Kasumi-1 (cell line): Measurements from ENCODE around the gene AWAT2.

Experiments
- DNase-seq, 2 experiments: peaks; one replicate each; lab custom pipeline; 2025; lab: John Stamatoyannopoulos, UW

Gene AWAT2

GRCh38 chrX:69996113-69996468, 53.6 kb downstream of the AWAT2 start:
- DNase-seq: no peak

- DNase-seq: no peak
Observed at GRCh38 chrX:69995362-69996112, 54.2 kb downstream of the AWAT2 start.

DNA sequence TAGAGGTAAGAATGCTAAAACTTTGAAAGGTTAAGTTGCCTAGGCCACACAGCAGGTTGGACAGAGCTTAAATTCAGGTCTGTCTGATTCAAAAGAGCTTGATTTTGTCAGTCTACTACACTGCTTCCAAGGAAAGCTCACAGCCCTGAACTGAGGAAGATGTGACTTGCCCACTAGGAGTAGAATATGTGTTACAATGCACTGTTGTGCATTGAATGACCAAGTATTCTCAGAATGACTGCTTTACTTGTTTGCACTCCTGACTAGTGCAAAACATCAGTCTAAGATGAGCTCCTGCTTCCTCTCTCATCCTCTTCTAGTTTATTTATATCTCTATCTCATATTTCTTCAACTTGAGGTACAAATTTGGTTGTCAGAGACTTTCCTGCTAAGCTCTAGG, 56.2 kb downstream of the AWAT2 start:
- DNase-seq: no peak

DNA sequence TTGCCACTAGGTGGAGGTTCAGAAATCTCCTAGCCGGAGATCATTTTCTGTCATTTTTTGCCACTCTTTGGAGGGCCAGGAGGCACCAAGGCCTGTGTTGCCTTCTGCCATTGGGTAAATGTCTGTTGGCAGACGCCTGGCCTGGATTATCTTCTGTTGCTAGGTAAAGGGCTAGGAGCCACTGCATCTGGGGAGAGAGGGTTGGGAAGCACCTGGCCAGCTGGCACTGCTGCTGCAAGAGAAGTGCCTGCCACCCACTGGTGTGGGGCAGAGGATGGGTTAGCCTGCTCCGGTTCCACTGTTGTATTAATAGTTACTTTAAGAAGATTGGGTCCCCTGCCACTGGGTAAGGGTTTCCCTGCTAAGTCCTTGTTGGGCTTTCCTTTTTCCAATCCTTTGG, 58.1 kb downstream of the AWAT2 start:
- DNase-seq: no peak
